Measurements from ENCODE around the gene GRAPL.
"Not testable (repeated sequence)": the region's sequence is repeated elsewhere in the genome, so short reads cannot be mapped to it uniquely, and the experiment has no call there.

GRAPL gene

DNA sequence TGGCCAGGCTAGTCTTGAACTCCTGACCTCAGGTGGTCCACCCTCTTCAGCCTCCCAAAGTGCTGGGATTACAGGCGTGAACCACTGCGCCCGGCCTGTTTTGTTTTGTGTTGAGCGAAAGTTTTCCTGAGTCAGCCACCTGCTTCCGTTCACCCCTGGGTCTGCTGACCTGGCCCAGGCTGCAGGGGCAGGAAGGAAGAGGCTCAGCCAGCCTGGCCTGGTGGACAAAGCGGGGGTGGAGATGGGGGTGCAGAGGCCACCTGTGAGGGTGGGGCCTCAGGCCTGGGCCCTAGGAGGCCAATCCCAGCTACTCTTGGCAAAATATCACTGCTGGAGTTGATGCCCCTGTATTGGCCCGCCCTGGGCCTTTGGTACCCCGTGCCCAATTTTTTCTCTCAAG is 3.7 kb downstream of the GRAPL start:
- in situ Hi-C loops (cut with MboI; ENCODE audit: low pct_unique_long_range_greater_than_20kb, low sequenced_read_pairs, unreplicated experiment); DNase-seq (ENCODE audit: low spot score): not testable (repeated sequence)

DNA sequence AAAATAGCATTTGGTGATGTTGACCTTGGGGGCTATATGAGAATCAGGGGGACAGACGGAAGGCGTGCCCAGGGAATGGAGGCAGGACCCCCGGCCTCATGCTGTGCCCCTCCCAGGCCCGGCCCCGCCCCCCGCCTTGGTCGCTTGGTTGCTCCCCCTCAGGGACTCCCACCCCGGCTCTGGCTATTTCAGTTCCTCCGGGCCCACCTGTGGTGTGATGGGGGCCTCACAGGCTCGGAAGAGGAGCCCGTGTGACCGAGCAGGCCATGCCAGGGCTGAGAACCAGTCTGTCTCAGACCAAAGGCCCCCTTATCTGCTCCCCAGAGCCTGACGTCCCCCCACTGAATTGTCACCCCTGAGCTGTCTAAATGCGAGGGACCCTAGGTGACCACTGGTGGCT is 4.4 kb downstream of the GRAPL start:
- in situ Hi-C loops (cut with MboI; ENCODE audit: low pct_unique_long_range_greater_than_20kb, low sequenced_read_pairs, unreplicated experiment); DNase-seq (ENCODE audit: low spot score): not testable (repeated sequence)

DNA sequence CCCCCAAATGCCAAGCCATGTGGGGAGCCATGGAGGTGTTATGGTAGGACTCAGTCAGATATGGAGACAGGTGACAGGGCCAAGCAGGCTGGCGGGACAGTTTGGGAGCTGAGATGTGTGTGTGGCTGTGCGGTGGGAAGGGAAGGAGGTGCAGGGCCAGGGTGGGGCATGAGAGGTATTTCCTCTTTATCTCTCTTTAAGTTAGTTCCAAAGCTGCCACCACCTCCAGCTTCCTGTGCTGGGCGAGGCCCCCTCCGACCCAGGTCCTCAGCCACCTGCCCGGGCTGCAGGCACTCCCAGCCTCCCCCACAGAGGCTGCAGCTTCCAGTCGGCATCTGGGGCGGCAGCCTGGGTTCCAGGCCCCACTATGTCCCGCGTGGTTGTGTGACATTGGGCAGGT is 6.4 kb downstream of the GRAPL start:
- DNase-seq (ENCODE audit: low spot score); in situ Hi-C loops (cut with MboI; ENCODE audit: low pct_unique_long_range_greater_than_20kb, low sequenced_read_pairs, unreplicated experiment): not testable (repeated sequence)

GRCh38 chr17:19135391-19135790 is 8.0 kb downstream of the GRAPL start:
- DNase-seq (ENCODE audit: low spot score); in situ Hi-C loops (cut with MboI; ENCODE audit: low pct_unique_long_range_greater_than_20kb, low sequenced_read_pairs, unreplicated experiment): not testable (repeated sequence)

DNA sequence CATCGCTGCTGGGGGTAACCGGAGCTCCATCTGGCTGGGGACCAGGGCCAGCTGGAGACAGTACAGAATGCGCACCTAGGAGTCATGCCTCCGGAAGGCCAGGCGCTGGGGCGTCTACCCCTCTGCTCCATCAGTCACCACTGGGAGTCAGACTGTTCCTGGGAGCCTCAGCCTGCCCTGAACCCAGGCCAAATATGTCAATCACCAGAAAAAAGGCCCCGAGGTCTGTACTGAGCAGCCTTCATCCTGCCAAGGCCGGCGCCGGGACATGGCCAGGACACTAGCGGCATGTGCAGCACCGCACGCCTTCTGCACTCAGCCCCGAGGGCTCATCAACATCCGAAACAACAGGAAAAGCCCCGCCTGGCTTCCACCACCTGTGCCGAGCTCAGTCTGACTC is 8.7 kb downstream of the GRAPL start:
- in situ Hi-C loops (cut with MboI; ENCODE audit: low pct_unique_long_range_greater_than_20kb, low sequenced_read_pairs, unreplicated experiment); DNase-seq (ENCODE audit: low spot score): not testable (repeated sequence)

- in situ Hi-C loops (cut with MboI; ENCODE audit: low pct_unique_long_range_greater_than_20kb, low sequenced_read_pairs, unreplicated experiment): not testable (repeated sequence)
Observed at GRCh38 chr17:19136605-19137004, 9.2 kb downstream of the GRAPL start.

DNA sequence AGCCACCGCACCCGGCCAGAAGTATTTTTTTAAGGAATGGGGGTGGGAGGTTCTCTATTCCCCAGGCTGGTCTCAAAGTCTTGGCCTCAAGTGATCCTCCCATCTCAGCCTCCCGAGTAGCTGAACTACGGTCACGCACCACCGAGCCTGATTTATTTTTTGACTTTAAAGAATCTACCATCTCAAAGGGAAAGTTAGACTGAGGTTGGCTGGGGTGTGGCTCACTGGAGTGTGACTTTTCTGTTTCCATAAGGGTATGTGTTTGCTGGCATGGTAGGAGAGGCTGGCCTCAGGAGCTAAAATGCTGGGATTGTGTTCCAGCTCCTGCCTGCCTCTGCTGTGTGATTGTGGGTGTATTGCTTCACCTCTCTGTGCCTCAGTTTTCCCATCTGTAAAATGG is 10.6 kb downstream of the GRAPL start:
- DNase-seq (ENCODE audit: low spot score); in situ Hi-C loops (cut with MboI; ENCODE audit: low pct_unique_long_range_greater_than_20kb, low sequenced_read_pairs, unreplicated experiment): not testable (repeated sequence)

More at GRCh38 chr17:19136605-19137004, 9.2 kb downstream of the GRAPL start:
- DNase-seq (ENCODE audit: low spot score): not testable (repeated sequence)

DNA sequence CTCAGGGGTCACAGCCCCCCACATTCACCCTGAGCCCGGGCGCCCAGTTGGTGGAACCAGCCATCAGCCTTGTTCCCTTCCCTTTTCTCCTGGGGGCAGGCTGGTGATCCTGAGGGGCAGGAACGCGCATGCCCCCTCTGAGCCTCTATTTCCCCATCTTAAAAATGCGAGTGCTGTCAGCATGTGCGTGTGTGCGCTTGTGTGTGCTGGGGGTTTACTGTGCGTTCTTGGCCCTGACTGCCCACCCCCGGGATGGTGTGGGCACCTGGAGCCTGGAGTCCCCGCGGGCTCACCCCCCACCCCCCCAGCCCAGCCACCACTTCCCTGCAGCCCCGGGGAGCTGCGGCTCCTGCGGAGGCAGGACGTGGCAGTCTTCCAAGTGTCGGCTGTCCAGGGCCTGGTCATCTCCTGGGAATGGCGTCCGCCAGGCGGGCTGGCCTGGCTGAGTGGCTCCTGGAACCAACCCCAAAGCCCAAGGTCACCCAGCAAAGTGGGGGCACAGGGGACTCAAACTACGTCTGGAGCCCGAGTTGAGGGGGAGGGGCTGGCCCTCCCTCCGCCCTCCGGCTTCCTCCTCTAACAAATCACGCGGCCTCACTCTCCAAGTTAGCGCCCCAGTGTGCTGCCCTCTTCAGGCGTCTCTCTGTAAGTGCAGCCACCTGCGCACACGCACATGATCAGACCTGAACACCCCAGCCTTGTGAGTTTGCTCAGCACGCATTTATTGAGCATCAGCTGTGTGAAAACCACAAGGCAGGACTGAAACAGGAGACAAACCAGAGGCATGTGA is 14.2 kb downstream of the GRAPL start:
- DNase-seq (ENCODE audit: low spot score); in situ Hi-C loops (cut with MboI; ENCODE audit: low pct_unique_long_range_greater_than_20kb, low sequenced_read_pairs, unreplicated experiment): not testable (repeated sequence)

- in situ Hi-C loops (cut with MboI; ENCODE audit: low pct_unique_long_range_greater_than_20kb, low sequenced_read_pairs, unreplicated experiment); DNase-seq (ENCODE audit: low spot score): not testable (repeated sequence)
- peak; percentile 33 for TF ChIP-seq CTCF (IDR thresholded peaks at IDR 0.05; ENCODE audit: extremely low read depth, insufficient read depth, missing control alignments)
Observed at GRCh38 chr17:19142419-19142818, 15.0 kb downstream of the GRAPL start.

- in situ Hi-C loops (cut with MboI; ENCODE audit: low pct_unique_long_range_greater_than_20kb, low sequenced_read_pairs, unreplicated experiment); DNase-seq (ENCODE audit: low spot score): not testable (repeated sequence)
Observed at GRCh38 chr17:19143097-19143777, 15.8 kb downstream of the GRAPL start.

DNA sequence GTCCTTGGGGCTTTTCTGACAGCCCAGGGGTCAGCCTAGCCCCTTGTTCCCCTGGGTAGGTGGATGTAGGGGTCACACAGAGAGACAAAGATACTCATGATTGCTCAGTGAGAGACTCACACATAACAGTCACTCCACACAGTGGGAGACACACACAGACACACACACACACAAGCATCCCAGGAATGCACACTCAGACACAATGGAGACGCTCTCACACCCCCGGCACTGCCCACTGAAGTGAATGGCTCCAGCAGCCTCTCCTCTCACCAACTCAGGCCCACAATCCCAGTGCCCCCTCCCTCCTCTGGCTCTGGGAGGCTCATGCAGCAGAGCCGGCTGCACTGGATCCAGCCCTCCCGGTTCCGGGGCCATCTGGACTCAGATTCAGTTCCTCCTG is 17.0 kb downstream of the GRAPL start:
- in situ Hi-C loops (cut with MboI; ENCODE audit: low pct_unique_long_range_greater_than_20kb, low sequenced_read_pairs, unreplicated experiment); DNase-seq (ENCODE audit: low spot score): not testable (repeated sequence)

DNA sequence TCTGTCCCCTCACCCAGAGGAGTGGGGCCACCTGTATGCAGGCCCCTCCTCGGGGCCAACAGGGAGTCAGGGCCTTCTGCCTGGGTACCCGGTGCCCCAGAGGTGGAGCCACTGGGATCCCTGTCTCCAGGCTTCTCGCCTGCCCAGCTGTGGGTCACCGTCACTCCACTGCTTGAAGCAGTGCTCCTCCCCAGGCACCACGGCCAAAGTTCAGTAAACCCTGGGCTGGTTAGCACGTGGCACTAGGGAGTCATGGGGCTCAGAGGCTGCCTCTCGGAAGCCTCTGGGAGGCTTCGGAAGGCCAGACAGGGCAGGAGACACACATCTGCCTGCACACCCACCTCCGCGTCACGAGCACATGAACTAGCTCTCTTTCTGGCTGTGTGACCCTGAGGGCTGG is 18.1 kb downstream of the GRAPL start:
- DNase-seq (ENCODE audit: low spot score); in situ Hi-C loops (cut with MboI; ENCODE audit: low pct_unique_long_range_greater_than_20kb, low sequenced_read_pairs, unreplicated experiment): not testable (repeated sequence)

- in situ Hi-C loops (cut with MboI; ENCODE audit: low pct_unique_long_range_greater_than_20kb, low sequenced_read_pairs, unreplicated experiment); DNase-seq (ENCODE audit: low spot score): not testable (repeated sequence)
Observed at GRCh38 chr17:19150678-19151615, 23.6 kb downstream of the GRAPL start.

- DNase-seq (ENCODE audit: low spot score); in situ Hi-C loops (cut with MboI; ENCODE audit: low pct_unique_long_range_greater_than_20kb, low sequenced_read_pairs, unreplicated experiment): not testable (repeated sequence)
Observed at GRCh38 chr17:19157628-19158027, 30.2 kb downstream of the GRAPL start.

DNA sequence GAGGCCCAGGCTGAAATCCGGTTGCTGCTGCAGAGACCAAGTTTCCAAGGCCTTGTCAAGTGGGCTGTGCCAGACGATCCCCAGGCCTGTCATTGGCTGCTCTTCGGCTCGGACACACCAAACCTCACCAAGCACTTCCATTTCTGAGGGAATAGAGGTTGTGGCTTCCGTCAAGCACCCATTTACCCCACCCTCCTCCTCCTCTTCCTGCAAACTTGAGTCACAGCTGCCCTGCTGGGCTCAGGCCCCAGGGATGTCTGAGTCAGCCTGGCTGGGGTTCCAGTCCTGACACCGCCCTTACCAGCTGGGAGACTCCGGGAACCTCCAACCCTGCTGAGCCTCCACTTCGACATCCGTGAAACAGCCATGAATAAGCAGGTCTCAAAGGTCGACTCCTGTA is 31.1 kb downstream of the GRAPL start:
- in situ Hi-C loops (cut with MboI; ENCODE audit: low pct_unique_long_range_greater_than_20kb, low sequenced_read_pairs, unreplicated experiment); DNase-seq (ENCODE audit: low spot score): not testable (repeated sequence)

GRCh38 chr17:19158938-19159337 is 31.5 kb downstream of the GRAPL start:
- DNase-seq (ENCODE audit: low spot score); in situ Hi-C loops (cut with MboI; ENCODE audit: low pct_unique_long_range_greater_than_20kb, low sequenced_read_pairs, unreplicated experiment): not testable (repeated sequence)

Data from GM13977 (cell line).